NCI-H146 treated with DMSO at 0.1 percent for 48 hours (cell line): Measurements from ENCODE around the gene SLC1A5.

Experiments
- DNase-seq: peaks from one replicate; lab custom pipeline; 2025; ENCODE audit not compliant: unreplicated experiment; lab: John Stamatoyannopoulos, UW

SLC1A5 gene

DNA sequence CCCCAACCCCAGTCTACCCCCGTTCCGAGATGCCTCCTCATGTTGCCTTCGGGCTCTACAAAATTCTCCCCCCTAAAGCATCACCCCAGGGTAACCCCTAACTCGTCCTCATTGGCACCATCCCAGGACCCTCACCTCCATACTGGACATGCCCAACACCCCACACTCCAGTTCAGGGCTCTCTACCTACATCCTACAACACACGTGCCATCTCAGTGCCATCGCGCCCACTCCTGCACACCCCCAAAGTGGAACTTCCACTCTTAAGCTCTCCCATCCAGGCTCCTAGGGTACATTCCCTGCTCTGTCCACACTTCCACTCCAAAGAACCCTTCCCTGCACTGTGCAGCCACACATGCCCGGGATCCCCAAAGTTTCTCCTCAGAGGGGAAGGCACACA lies 43.4 kb downstream of the SLC1A5 start:
- DNase-seq = no peak

GRCh38 chr19:46744005-46744691 lies 44.2 kb downstream of the SLC1A5 start:
- no peak for DNase-seq

- no peak for DNase-seq
Measured at GRCh38 chr19:46742926-46743480, 45.4 kb downstream of the SLC1A5 start.

DNA sequence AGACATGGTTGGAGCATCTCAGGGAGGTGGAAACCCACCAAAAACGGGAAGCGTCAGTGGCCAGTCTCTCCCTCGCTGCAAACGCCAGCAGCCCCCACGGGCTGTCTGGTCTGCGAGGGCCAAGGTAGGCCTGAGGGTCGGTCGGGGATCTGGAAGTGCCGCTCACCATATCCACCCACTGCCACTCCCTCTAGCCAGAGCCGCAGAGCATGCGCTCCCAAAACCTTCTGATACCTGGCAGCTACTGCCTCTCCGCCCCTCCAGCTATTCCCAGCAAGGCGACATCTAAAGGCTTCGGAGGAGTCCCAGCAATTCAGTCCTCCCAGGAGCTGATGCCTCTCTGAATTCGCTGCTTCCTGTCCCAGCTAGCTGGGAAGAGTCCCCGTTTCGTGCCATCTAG lies 46.9 kb downstream of the SLC1A5 start:
- DNase-seq = no peak

GRCh38 chr19:46739290-46739771 lies 49.1 kb downstream of the SLC1A5 start:
- DNase-seq = no peak

GRCh38 chr19:46737761-46738171 lies 50.6 kb downstream of the SLC1A5 start:
- no peak for DNase-seq

GRCh38 chr19:46737298-46737654 lies 51.1 kb downstream of the SLC1A5 start:
- DNase-seq = no peak

DNA sequence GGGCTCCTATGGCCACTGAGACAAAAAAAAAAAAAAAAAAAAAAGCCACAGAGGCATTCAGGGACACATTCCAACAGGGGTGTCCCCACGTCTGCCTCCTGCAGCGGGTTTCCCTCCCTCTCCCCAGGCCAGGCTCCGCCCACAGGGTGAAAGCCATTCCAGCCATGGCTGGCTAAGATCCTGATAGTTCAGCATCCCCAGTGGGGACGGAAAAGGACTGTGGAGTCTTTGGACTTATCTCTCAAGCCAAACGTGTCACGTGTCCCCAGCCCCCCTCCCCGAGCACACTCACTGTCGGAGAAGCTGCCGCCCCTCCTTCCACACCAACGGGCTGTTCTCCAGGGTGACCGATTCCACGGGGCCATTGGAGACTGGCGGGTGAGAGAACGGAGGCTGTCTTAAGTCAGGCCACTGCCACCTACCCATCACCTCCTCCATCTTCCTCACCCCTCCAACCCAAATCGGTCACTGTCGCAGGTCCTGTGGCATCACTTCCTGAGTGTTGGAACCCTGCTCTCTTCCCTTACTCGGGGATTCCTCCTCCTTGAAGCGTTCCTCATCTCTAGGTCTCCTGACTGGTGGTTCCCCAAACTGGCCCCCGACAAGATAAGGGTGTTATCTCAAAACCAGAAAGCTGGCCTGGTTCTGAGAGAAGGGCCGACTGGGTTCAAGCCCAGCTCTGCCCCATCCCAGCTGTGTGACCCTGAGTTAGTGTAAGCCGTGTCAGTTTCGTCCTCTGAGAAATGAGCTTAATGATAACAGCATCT lies 51.7 kb downstream of the SLC1A5 start:
- no peak for DNase-seq

DNA sequence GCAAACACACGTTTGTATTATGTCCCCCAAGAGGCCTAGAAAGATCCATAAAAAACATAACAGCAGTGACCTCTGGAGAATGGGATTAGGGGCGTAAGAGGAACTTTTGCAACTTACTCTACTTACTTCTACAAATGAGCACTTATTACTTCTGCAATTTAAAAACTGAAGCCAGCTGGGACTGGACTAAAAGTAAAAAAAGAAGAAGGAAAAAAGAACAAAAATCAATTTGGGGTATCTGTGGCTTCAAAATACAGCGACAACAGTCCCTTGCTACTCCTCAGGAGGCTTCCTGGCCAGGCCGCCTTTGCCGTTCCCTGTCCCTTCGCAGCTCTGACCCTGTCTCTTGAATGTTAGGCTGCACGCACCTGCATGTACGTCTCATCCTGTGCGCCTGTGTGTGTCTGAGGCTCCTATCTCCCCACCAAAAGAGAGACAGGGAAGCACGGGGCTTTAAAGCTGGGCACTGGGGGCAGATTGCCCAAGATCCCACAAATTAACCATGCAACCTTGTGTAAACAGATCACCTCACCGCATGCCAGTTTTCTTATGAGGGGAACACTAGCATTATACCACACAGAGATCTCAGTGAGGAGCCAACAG lies 54.6 kb downstream of the SLC1A5 start:
- DNase-seq = no peak

GRCh38 chr19:46732966-46733689 lies 55.3 kb downstream of the SLC1A5 start:
- no peak for DNase-seq

DNA sequence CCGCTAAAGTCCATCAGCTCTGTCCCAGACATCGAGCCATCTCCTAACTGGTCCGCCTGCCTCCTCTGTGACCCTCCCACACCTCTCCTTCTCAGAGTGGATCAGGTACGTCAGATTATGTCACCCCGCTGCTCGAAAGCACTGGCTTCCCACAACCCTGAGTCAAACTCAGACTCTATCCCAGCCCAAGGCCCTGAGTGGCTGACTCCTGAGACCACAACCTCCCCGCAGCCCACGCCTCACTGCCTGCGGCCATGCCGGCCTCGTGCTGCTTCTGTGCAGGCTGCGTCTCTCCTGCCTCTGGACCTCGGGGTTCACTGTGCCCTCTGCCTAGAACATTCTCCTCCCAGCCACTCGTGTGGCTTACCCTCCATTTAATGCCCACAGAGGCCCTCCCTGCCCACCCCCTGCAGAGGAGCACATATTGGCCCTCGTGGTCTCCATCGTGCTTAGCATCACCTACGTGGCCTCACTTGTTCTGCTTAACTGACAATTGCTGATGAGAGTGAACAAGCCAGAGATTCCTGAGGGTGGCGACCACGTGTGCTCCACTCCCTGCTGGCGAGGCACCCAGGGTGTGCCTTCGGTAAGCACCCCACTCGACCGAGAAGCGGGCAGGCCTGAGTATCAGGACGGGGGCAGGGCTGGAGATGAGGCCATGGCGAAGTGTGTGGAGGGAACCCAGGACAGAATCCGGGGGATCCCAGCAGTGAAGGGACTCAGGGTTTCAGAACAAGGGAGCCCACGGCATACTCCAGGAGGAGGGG lies 56.0 kb downstream of the SLC1A5 start:
- DNase-seq = no peak

GRCh38 chr19:46731584-46731983 lies 56.8 kb downstream of the SLC1A5 start:
- no peak for DNase-seq

DNA sequence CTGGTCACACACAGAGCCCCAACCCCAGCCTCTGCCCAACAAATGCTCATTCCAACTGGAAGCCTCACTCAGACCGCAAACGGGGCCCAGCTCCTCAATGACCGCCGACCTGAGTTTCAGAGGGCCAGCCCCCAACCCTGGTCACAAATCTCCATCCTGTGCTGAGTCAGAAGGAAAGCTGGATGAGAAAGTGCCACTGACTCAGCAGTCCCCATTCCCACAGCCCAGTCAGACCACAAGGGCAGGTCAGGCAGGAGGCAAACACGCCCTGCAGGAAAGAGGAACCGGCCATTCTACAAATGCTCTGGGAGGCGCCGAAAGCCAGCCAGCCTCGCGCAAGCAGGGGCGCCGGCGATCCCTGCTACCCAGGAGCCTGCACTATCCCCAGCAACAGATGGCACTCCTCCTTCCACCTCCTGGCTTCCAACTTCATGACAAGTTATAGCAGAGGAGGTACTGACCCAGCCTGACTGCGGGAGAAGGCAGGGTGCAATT lies 57.3 kb downstream of the SLC1A5 start:
- DNase-seq = no peak

DNA sequence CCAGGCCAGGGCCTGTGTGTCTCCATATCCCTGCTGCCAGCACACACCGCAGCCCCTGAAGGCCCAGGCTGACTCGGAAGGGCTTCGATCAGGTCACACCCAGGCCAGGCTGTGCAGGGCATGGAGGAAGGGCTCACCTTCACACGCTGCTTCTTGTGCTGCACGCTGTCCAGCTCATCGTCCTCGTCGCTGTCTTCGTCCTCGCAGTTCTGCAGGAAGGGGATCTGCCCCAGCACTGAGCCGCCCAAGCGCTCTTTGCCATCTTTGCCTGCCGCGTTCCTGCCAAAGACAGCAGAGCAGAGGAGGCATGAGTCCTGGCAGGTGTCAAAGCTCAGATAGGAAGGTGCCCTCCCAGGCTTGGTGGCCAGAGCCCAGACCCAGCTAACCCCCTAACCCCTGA lies 57.8 kb downstream of the SLC1A5 start:
- DNase-seq = no peak

DNA sequence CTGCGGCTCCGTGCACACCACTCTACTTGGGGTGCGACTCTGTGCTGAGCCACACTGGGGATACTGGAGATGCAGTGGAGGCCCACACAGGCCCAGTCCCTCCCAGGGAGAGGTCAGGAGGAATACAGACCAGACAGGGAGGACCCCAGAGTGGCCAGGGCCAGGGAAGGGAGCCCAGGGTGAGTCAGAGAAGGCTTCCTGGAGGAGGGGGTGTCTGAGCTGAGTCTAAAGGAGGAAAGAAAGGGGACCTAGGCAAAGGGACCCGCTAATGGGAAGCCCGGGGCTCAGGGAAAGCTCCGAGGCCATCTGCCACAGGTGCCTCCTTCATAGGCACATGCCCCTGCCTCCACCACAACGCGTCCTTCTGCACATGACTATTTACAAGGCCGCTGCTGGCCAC lies 58.2 kb downstream of the SLC1A5 start:
- no peak for DNase-seq

- DNase-seq = no peak
Measured at GRCh38 chr19:46729696-46730095, 58.7 kb downstream of the SLC1A5 start.

DNA sequence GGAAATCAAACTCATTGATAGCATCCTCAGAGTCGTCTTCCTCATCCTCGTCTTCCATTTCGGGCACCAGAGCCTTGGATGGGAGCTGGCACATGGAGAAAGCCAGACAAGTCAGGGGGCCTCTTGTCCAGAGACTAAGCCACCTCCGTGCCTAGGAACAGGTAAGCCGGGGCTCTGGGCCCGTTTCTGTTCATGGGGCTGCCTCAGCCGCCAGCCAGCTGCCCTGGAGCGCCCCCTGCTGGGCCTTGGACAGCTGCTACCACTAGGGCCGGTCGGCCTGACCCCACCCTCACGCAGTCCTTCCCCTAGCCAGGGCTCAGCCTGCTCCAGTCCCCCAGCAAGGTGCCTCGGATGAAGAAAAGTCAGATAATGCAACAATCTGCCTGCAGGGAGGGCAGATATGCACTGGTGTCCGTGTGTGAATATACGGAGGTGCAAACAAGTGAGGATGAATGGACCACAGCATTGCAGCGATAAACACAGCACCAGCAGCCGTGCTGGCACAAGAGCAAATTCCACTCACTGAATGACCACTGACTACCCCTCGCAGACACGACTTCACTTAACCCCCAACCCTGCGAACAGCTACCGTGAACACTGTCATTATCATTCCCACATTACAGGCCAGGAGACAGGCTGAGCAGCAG lies 59.6 kb downstream of the SLC1A5 start:
- DNase-seq = peak; percentile 13

DNA sequence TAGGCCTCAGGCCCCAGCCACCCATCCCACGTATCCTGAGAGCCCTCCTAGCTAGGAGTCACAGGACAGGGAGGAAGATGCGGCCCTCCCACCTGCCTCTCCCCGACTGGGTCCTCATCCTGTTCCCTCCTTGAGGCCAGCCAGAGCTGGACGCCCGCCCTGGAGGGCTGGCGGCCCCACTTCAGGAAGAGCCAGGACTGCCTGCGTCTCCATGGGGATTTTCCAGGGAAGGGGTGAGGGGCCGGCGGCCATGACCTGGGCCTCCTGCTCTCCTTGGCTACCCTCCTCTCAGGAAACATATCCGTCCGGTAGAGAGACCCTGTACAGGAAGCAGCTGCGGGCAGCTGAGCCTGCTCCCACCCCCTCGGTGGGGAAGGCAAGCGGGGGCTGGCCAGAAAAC lies 60.2 kb downstream of the SLC1A5 start:
- no peak for DNase-seq

GRCh38 chr19:46727757-46728156 lies 60.6 kb downstream of the SLC1A5 start:
- no peak for DNase-seq

- DNase-seq = no peak
Measured at GRCh38 chr19:46726971-46727501, 61.4 kb downstream of the SLC1A5 start.
